K562 (cell line): ENCODE results near the gene HARS1. TPM values are rescaled to one million over a fixed set of nuclear protein-coding genes. Genes with fewer than 3 reads are reported as not detected.

Experiments used
- DLX4 ChIP-seq: fragments of 250-450 bp; sonication (Bioruptor Pico); IDR thresholded peaks from 2 replicates; pipeline ENCODE4 v1.6.1; 2021; ENCODE audit warnings: mild to moderate bottlenecking
- FIP1L1 ChIP-seq: fragments of 200-400 bp; formaldehyde crosslinking; IDR thresholded peaks from 2 replicates; pipeline ENCODE4 v1.6.1; 2018; ENCODE audit warnings: mild to moderate bottlenecking, low read depth, low read length; ENCODE audit not compliant: poor library complexity, severe bottlenecking
- HOXB6 ChIP-seq: fragments of 250-450 bp; sonication (Bioruptor Pico); IDR thresholded peaks from 2 replicates; pipeline ENCODE4 v1.5.1; 2022; ENCODE audit warnings: mild to moderate bottlenecking, borderline replicate concordance
- KLF16 ChIP-seq: IDR thresholded peaks from 2 replicates; pipeline ENCODE4 v1.6.1; 2016; ENCODE audit warnings: antibody characterized with exemption
- NFE2L1 ChIP-seq: fragments of 450-650 bp; IDR thresholded peaks from 2 replicates; pipeline ENCODE4 v1.6.1; 2016; ENCODE audit warnings: missing genetic modification characterization, low read depth, mild to moderate bottlenecking, missing compliant biosample characterization, moderate library complexity, borderline replicate concordance
- OTX1 ChIP-seq: fragments of 450-650 bp; formaldehyde crosslinking; IDR thresholded peaks from 2 replicates; pipeline ENCODE4 v1.4.0; 2022; ENCODE audit warnings: mild to moderate bottlenecking
- PTRF ChIP-seq: fragments of 450-650 bp; IDR thresholded peaks from 2 replicates; pipeline ENCODE4 v1.6.1; 2016; ENCODE audit warnings: mild to moderate bottlenecking, missing genetic modification characterization, missing compliant biosample characterization
- RBM25 ChIP-seq: fragments of 200-400 bp; formaldehyde crosslinking; IDR thresholded peaks from 2 replicates; pipeline ENCODE4 v1.6.1; 2018; ENCODE audit warnings: low read length, low read depth, moderate library complexity; ENCODE audit not compliant: severe bottlenecking
- RERE ChIP-seq: sonication (generic); formaldehyde crosslinking; IDR thresholded peaks from 2 replicates; pipeline ENCODE4 v1.8.0; 2023; ENCODE audit warnings: missing genetic modification reagents, mild to moderate bottlenecking, borderline replicate concordance
- RHOXF2B ChIP-seq: fragments of 250-450 bp; sonication (Bioruptor Pico); conservative IDR thresholded peaks from 2 replicates; pipeline ENCODE4 v1.5.1; 2021
- RUNX1 ChIP-seq: sonication (generic); IDR thresholded peaks from 2 replicates; pipeline ENCODE4 v1.6.1; 2016; ENCODE audit warnings: antibody characterized with exemption, low read depth
- SMAD2 ChIP-seq: fragments of 150-350 bp; IDR thresholded peaks from 2 replicates; pipeline ENCODE4 v1.6.1; 2014; ENCODE audit warnings: low read depth, mild to moderate bottlenecking, low read length
- SNRNP70 ChIP-seq: fragments of 200-400 bp; formaldehyde crosslinking; optimal IDR thresholded peaks from 2 replicates; pipeline ENCODE3; 2017; ENCODE audit warnings: low read depth, low read length
- TAF1 ChIP-seq: IDR thresholded peaks from 2 replicates; pipeline ENCODE4 v1.6.1; 2011; ENCODE audit warnings: mild to moderate bottlenecking, low read length, moderate library complexity; ENCODE audit not compliant: insufficient read depth, control insufficient read depth, severe bottlenecking; ENCODE audit errors: extremely low read depth
- TCF7L2 ChIP-seq: fragments of 150-350 bp; IDR thresholded peaks from 2 replicates; pipeline ENCODE4 v1.6.1; 2016; ENCODE audit warnings: low read depth, mild to moderate bottlenecking, low read length, moderate library complexity
- ZNF12 ChIP-seq: sonication (generic); formaldehyde crosslinking; IDR thresholded peaks from 2 replicates; pipeline ENCODE4 v1.4.0; 2020; ENCODE audit warnings: mild to moderate bottlenecking, missing genetic modification reagents
- ZNF212 ChIP-seq: fragments of 450-650 bp; formaldehyde crosslinking; IDR thresholded peaks from 2 replicates; pipeline ENCODE4 v1.4.0; 2020; ENCODE audit warnings: mild to moderate bottlenecking
- ZNF3 ChIP-seq: fragments of 250-450 bp; sonication (Bioruptor Pico); IDR thresholded peaks from 2 replicates; pipeline ENCODE4 v1.5.0; 2021; ENCODE audit warnings: mild to moderate bottlenecking, moderate library complexity
- ZNF512 ChIP-seq: IDR thresholded peaks from 2 replicates; pipeline ENCODE4 v1.6.1; 2016; ENCODE audit warnings: missing genetic modification characterization, missing compliant biosample characterization
- ZNF778 ChIP-seq: fragments of 450-650 bp; formaldehyde crosslinking; IDR thresholded peaks from 2 replicates; pipeline ENCODE4 v1.4.0; 2020; ENCODE audit warnings: mild to moderate bottlenecking, moderate library complexity
- ZNF830 ChIP-seq: fragments of 250-450 bp; sonication (Bioruptor Pico); IDR thresholded peaks from 2 replicates; pipeline ENCODE4 v1.5.0; 2021; ENCODE audit warnings: mild to moderate bottlenecking
- polyA plus RNA-seq, 8 experiments: library from polyadenylated mRNA; depleted of rRNA in 4 of 8; stranded (reverse) in 5 of 8; unstranded in 3 of 8; fragments of >200 nt; fragmentation: Nextera tagmentation in 2 of 8; fragmentation: Illumina TruSeq in 1 of 8; extraction: Ambion mirVana in 2 of 8; extraction: Trizol in 1 of 8; gene quantifications; 2 replicates each; pipeline versions ENCODE4 v1.2.1 to v1.2.3, GENCODE V29; 2011 to 2014; ENCODE audit warnings: inconsistent platforms in 1 of 8, missing spikeins in 1 of 8
- total RNA-seq, 7 experiments: library from RNA; depleted of rRNA in 6 of 7; stranded (reverse); fragments of >200 nt in 6 of 7; fragmentation: Illumina TruSeq in 2 of 7; extraction: Trizol in 2 of 7; gene quantifications; 2 replicates each; pipeline versions ENCODE4 v1.2.1 to v1.2.3, GENCODE V29; 2011 to 2021; ENCODE audit warnings: low replicate concordance in 1 of 7

HARS1 gene
- total and polyA plus RNA-seq, 9 of the 15 experiments (the other 6 are each of a cell fraction or from before 2014, with no cell fraction given), result 13.5 to 88.5 (median 75.2) TPM

- TF ChIP-seq RBM25 (no peak), ZNF512 (no peak), DLX4 (CRISPR knock-in tag) (no peak), RUNX1 (no peak; the same call in 1 of the 2 replicates), SMAD2 (no peak), SNRNP70 (no peak), PTRF (tag) (no peak), TCF7L2 (no peak), FIP1L1 (peak; percentile 77), ZNF12 (no peak), ZNF3 (CRISPR knock-in tag) (no peak), RHOXF2B (CRISPR knock-in tag) (no peak), ZNF212 (CRISPR knock-in tag) (no peak), KLF16 (no peak), ZNF778 (CRISPR knock-in tag) (no peak), OTX1 (CRISPR knock-in tag) (no peak), ZNF830 (no peak), HOXB6 (CRISPR knock-in tag) (no peak), NFE2L1 (tag) (no peak), TAF1 (peak; percentile 59), RERE (CRISPR knock-in tag) (no peak)
These were observed 51.8 kb downstream of the HARS1 start, which contains the start of gene TMCO6 (continued) for GRCh38 chr5:140639148-140639981.
